Fibroblast of skin of scalp (primary cell): ENCODE measurements around the gene CRPPA.

ENCODE experiments used
- DNase-seq: peaks from one replicate; pipeline ENCODE4 v3.0.0-alpha.2; 2013

The CRPPA gene

DNA sequence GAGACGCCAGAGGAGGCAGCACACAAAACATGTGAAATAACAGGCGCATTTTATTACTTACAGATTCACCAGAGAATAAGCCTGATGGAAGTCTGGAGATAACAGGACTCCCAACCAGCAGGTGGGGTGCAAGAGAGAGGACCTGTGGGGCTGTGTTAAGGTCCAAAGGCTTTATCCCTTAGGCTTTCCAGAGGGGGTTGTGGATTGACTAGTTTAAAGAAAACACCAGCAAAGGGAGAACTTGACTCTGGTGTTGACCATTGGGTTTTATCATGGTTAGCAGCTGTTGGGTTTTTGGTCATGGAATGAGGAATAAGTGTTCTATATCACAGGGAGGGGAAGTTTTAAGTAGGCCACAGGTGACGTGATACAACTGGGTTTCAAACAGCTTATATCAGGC is 1.6 kb upstream of the CRPPA start:
- no peak for DNase-seq

DNA sequence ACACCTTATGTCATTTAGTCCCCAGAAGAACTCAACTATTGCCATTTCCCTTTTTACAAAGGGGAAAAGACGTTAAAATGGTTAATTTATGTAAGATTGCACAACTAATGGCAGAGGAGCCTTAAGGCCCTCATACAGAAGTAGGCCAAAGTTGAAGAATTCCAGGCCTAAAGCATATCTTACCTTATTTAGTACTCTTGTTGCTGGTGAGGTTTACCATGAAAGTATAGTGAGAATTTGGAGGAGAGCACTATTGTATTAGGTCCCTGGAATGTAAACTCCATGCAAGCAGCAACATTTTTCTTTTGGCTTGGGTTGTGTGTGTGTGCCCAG is 731 bp upstream of the CRPPA start:
- DNase-seq = peak; percentile 68

DNA sequence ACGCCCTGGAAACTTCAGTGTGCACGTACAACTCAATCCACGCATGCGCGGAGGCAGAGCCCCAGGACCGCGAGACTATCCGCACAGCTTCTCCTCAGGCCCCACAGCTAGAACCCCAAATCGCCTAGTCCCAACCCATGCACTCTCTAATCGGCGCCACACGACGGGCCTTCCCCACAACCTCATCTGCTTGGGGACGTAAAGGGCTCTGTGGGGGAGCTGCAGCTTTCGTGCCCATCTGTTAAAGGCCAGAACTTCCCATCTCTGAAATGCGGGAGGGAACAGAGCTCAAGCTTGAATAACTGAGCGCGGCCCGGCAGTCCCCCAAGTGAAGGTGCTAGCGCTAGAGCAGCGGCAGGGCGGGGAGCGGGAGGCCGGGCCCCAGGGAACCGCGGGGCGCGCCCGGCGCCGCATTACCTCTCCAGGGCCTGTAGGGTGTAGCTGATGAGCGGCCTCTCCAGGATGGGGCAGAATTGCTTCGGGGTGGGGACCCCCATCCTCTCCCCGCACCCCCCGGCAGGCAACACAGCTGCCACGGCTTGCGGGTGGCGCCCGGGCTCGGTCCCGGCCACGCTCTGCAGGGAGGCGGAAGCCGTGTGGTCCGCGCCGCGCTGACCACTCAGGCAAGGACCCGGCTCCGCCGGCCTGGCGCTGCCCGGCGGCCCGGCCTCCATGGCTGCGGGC is 547 bp downstream of the CRPPA start:
- DNase-seq = peak; percentile 93

DNA sequence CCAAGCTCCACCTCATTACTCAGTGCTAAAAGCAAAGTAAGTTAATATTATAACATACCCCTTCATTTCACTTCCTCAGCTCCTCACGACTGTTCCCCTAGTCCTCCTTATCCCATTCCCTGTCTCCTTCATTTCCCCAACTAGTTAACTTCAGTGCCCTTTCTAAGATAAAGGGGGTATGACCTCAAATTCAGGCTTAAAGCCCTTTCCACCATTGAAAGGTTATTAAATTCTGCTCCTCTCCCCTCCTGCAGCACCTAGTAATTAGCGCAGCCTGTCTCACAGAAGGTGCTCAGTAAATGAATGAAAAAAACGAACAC is 1.0 kb downstream of the CRPPA start:
- no peak for DNase-seq

DNA sequence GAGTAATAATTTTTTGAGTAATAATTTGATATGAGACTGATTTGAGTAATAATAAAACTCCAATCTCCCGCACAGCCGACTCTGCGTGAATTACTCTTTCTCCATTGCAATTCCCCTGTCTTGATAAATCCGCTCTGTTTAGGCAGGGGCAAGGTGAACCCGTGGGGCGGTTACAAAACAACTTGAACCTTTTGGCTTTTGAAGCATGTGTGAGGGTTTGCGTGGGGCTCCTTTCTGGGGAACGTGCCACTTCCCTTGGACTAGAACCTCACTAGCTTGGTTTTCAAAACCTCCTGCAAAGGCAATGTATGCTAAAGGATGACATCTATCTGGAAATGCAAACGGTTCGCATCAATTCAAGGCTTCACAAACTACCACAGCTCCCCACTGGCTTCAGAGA is 1.5 kb downstream of the CRPPA start:
- DNase-seq = no peak

DNA sequence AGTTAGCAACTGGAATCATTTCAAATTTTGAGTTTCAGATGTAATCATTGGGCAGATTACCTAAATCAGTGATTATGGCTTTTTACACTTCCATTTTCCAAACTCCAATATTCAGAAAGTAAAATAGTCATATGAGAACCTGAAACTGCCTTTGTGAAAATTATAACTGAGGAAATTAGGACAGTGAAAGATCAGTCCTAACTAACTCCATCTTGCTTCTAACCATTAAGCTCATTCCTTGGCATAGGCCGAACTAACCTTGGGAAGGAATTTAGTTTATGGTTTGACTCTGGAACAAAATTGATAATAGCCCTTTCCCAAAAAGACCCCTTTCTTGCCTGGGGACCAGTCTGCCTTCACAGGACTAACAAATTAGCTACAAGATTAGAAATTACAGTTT is 2.2 kb downstream of the CRPPA start:
- no peak for DNase-seq

DNA sequence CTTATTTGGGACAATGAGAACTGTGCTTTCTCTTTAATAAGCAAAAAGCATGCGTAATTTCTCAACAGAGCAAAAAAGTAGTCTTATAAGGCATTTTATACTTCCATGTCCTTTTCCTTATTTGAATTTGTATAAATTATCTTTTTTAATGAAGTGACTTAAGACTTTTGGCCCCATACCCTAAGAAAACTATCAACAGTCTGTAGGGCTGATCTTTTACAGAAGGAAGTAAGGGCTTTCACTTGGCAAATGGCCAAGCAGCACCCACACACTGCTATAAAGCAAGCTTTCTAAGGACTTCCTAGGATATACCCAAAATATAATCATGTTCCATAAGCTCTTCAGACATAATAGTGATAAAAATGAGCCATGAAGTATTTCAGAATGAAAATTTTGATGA is 3.4 kb downstream of the CRPPA start:
- DNase-seq = no peak

DNA sequence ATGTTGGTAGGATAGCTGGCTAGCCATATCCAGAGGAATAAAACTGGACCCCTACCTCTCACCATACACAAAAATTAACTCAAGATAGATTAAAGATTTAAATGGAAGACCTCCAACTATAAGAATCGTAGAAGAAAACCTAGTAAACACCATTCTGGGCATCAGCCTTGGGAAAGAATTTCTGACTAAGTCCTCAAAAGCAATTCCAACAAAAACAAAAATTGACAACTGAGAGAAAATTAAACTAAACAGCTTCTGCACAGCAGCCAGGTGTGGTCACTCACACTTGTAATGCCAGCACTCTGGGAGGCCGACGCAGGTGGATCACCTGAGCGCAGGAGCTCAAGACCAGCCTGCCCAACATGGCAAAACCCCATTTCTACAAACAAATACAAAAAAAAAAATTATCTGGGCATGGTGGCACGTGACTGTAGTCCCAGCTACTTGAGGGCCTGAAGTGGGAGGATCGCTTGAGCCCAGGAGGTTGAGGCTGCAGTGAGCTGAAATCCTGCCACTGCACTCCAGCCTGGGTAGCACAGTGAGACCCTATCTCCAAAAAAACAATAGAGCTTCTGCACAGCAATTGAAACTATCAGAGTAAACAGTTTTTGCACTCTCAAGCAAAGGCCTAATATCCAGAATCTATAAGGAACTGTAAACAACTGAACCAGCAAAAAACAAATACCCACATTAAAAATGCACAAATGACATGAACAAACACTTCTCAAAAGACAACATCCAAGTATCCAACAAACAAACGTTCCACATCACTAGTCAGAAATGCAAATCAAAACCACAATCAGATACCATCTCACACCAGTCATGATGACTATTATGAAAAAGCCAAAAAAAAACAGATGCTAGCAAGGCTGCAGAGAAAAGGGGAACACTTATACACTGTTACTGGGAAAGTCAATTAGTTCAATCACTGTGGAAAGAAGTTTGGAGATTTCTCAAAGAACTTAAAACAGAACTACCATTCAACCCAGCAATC is 4.8 kb downstream of the CRPPA start:
- DNase-seq = peak; percentile 62

DNA sequence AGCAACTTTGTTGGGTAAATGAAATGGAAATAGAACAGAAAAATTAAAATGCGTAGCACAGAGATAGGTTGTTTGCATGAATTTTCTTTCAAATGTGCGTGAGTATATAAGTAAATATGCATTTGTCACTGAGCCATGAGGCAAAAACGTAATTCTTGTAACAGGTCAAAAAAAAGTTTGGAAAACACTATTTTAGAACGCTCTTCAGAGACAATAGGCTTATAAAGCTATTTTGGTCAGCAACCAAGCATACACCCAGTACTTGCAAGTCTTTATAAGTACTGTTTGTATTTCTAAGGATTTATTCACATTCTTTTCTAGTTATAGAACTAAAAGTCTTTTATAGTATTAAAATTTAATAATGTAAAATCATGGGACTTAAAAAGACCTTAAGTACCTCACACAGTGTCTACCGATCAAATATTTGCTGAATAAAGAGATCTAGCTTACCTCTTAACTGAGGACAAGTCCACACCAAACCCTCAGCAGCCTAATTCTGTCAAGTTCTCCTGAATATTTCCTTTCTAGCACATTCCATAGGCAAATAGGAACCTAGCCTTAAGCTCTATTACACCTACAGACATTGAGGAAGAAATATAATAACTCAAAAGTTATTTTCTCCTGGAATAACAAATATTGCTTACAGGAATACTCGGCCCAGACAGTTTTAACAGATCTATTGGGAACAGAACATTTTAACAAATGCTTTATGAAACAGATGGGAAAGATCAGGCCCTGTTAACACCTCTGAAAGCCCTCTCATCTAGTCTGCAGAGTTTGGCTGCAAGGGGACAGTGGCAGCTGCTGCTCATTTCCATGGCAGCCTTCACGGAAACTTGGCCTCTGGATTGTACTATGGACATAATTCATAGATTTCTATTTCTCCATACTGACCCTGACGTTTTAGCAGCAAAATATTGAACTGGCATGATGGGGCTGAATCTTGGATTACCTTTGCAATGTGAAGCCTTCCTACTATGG is 8.8 kb downstream of the CRPPA start:
- DNase-seq = no peak

DNA sequence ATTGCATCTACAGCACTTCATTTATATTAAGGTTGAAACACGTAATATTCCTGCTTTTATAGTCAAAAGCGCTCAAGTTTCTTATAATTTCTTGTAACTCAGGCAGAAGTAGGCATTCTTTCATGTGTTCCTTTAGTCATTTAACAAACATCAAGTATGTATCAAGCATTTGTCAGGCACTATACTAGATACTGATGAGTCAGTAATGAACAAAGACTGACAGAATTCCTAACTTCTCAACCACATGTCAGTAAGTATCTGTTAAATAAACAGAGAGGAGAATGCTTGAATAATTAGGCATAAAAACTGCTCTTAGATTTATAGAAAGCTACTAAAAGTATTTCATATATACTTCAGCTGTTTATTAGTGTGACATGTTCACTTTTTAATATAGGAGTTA is 9.9 kb downstream of the CRPPA start:
- DNase-seq = peak; percentile 52

DNA sequence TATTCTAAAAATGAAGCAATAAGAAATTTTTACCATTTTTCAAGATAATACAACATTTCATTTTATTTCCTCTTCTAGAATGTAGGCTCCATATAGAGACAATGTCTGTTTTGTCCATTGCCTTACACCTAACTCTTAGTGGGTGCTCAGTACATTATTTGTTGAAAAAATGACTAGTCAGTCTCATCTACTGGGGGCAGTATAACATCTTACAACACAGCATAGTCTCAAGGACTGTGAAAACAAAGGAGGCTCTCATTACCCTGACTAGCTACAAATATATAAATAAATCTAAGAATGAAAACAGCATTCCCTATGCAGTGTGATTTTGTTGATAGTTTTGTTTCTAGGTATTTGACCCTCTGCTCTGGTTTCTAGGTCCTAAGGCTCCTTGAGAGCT is 11.6 kb downstream of the CRPPA start:
- DNase-seq = no peak

DNA sequence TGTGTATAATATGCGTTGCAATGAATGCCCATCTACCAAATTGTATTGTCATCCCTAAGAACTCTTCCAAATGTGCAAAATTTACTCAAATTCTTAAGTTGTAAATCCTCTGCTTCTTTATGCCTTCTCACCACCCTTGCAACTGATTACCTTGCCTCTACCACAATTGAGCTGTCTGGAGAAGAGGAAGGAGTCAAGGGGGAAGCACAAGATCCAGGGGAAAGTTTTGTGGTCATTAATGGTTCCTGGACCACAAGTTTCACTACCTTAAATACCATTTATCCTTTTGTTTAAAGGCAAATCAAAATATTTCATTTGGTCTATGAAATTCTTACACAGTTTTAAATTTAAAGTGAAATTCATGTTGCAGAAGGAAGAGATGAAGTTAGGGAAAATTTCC is 16.7 kb downstream of the CRPPA start:
- no peak for DNase-seq

DNA sequence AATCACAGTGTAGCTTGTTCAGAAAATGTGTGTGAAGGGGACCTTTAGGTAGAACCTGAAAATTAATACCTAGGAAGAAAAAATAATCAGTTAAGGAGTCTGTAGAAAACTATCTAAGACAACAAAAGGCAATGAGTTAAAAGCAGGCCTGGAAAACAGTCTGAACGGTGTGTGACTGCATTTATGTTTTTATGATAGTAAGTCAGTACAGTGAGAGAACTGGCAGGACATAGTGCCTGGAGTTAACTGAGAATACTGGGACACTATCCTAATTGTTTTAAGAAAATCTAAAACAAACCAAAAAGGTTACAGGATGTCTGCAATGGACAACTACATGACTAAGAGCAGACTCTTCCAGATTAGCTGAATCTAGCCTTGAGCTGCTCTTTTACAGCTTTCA is 17.9 kb downstream of the CRPPA start:
- no peak for DNase-seq

DNA sequence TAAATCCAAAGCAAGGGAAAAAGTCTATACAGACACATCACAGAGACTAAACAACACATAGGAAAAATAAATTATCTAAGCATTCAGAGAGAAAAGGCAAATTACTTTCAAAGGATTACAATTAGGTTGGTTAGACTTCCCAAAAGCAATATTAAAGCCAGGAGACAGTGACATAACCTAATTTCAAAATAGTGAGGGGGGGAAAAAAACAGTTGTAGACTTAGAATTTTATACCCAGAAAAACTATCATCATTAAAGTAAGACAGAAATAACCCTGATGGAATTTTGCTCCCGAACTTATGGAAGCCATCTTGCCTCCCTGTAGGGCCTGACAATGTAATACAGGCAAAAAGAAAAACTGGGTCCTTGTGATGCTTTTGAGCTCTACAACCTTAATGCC is 18.4 kb downstream of the CRPPA start:
- DNase-seq = no peak

DNA sequence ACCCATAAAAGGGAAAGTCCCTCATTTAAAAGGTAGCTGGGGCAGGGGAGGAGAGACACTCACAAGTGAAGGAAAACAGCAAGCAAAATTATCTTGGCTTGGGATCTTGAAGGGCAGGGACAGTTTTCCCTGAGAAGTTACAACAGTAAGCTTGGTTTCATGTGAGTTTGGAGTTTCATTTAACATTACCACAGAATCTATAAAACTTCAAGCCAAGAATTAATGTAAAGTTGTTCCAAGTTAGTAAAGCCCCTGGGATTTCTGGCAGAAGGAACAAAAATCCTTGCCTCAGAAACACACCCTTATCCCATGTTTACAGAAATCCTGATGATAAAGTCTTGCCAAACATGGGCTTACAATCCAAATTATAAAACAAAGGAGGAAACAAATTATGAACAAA is 19.2 kb downstream of the CRPPA start:
- no peak for DNase-seq

DNA sequence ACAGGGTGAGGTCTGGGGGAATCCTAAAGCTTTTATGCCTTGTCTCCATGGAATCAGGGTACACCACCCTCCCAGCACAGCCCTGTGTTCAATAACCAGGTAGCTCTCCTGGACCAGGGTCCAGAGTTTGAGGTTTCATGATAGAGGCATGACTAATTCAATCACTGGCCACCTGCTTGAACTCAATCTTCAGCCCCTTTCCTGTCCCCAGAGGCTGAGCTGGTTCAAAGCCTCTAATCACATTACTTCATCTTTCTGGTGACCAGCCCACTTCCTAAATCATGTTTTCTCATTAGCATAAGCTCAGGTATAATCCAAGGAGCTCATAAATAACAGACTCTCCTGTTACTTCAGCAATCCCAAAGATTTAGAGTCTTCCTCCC is 20.5 kb downstream of the CRPPA start:
- no peak for DNase-seq

DNA sequence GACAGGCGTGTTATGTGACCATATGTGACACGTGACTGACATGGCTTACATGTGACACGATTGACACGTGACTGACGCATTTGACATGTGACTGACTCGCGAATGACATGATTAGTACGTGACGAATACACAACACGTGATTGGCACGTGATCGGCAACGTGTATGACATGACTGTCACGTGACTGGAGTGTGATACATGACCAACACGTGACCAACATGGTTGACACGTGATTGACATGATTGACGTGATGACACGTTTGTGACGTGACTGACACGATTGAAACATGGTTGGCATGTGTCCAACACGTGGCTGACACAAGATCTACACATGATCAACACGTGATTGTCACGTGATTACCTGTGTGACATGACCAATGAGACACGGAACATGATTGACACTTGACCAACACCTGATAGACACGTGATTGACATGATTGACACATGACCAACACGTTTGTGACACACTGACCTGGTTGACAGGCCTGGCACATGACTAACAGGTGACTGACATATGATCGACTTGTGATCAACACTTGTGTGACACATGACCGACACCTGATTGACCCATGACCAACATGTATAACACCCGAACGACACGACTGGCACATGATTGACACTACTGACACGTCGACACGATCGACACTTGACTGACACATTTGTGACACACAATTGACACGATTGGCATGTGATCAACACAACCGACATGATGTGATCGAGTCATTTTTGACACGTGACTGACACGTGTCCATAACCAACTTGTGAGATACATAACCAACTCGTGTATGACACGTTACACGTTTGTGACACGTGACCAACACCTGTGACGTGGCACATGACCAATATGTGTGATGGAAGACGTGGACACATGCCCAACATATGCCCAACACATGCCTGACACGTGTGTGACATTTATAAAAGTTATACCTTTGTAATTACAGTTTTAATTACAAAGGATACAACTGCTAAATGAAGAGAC is 21.1 kb downstream of the CRPPA start:
- DNase-seq = no peak

DNA sequence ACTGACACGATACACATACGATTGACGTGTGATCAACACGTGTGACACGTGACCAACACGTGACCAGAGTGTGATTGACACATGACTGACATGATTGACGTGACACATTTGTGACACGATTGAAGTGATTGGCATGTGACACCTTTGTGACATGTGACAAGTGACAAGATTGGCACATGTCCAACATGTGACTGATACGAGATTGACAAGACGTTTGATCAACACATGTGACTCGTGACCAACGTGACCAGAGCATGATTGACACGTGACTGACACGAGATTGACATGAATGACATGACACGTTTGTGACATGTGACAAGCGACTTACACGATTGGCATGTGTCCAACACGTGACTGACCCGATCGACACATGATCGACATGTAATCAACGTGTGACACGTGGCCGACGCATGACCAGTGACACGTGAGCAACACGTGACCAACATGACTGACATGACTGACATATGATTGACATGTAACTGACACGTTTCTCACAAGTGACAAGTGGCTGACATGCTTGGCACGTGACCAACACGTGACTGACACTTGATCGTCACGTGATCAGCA is 22.0 kb downstream of the CRPPA start:
- no peak for DNase-seq

DNA sequence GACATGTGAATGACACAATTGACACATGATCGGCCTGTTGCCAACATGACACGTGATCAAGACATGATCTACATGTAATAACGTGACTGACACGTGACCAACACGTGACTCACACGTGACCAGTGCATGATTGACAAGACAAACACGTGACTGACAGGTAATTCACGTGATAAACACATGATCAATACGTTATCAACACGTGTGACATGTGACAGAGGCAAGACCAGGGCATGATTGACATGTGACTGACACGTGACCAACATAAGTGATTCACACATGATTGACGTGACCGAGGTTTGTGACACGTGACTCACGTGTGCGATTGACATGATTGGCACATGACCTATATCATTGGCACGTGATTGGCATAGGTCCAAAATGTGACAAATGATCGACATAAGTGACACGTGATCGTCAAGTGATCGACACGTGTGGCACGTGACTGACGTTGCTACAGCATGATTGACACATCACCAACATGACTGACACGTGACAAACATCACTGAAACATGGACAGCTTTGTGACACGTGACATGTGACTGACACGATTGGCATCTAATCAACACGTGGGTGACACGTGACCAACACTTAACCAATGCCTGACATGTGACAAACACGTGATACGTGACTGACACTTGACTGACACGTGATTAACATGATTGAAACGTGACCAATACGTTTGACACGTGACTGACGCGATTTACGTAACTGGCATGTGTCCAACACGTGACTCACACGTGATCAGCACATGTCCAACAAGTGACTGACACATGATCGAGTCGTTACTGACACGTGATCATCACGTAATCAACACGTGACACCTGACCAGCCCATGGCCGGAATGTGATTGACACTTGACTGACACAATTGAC is 23.0 kb downstream of the CRPPA start:
- DNase-seq = no peak

DNA sequence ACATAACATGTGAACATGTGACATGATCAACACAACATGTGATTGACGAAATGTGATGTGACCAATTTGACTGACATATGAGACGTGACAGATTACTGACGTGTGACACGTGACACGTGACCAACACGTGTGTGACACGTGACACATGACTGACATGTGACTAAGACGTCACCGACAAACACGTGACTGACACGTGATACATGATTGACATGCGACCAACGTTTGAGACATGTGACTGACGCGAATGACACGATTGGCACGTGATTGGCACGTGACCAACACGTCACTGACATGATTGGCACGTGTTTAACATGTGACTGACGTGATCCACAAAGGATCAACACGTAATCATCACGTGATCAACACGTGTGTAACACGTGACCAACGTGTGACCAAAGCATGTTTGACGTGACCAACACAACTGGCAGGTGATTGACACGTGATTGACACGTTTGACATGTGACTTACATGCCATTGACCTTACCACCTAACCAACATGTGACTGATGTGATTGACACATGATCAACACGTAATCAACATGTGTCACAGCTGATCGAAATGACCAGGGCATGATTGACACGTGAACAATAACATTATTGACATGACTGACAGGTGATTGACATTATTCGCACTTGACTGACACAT is 23.7 kb downstream of the CRPPA start:
- no peak for DNase-seq
